ENCODE data around the gene RNPEPL1. TPM values are rescaled to one million over a fixed set of nuclear protein-coding genes. Genes with fewer than 3 reads are reported as not detected.
"Not testable (repeated sequence)": the region's sequence is repeated elsewhere in the genome, so short reads cannot be mapped to it uniquely, and the experiment has no call there.

Gene RNPEPL1
- total RNA-seq, 1 donor from 2014 or later = 59.1 TPM

- intact Hi-C loops (cut with micrococcal nuclease) = no loop called here
- Mint-ChIP-seq H3K9me3 (peaks cover 42% of the 10 kb centered on the region), H3K27ac (no peak overlapping the region), H3K4me3 (no peak overlapping the region), H3K36me3 (ENCODE audit: low read depth) (peaks cover 88% of the 10 kb centered on the region), H3K27me3 (no peaks in the 10 kb centered on the region), H3K4me1 (no peaks in the 10 kb centered on the region)
- DNase-seq = no peak
Measured at GRCh38 chr2:240527153-240527750, 41.0 kb upstream of the RNPEPL1 start.

- Mint-ChIP-seq H3K27me3 (no peaks in the 10 kb centered on the region), H3K4me3 (no peak overlapping the region), H3K4me1 (no peaks in the 10 kb centered on the region), H3K36me3 (ENCODE audit: low read depth) (peaks cover 86% of the 10 kb centered on the region), H3K9me3 (peaks cover 36% of the 10 kb centered on the region), H3K27ac (no peak overlapping the region)
- intact Hi-C loops (cut with micrococcal nuclease) = no loop called here
- no peak for DNase-seq
Measured at GRCh38 chr2:240528406-240529040, 39.8 kb upstream of the RNPEPL1 start.

- Mint-ChIP-seq H3K27ac (no peak overlapping the region), H3K27me3 (no peaks in the 10 kb centered on the region), H3K4me3 (no peak overlapping the region), H3K36me3 (ENCODE audit: low read depth) (peaks cover 85% of the 10 kb centered on the region), H3K9me3 (peaks cover 40% of the 10 kb centered on the region), H3K4me1 (no peaks in the 10 kb centered on the region)
- intact Hi-C loops (cut with micrococcal nuclease) = no loop called here
- no peak for DNase-seq
Measured at GRCh38 chr2:240529344-240529999, 38.8 kb upstream of the RNPEPL1 start.

- no peak for DNase-seq
- intact Hi-C loops (cut with micrococcal nuclease) = no loop called here
- H3K4me1 Mint-ChIP-seq = no peaks in the 10 kb centered on the region
- H3K9me3 Mint-ChIP-seq = peaks cover 34% of the 10 kb centered on the region
- H3K27me3 Mint-ChIP-seq = no peaks in the 10 kb centered on the region
- peaks cover 85% of the 10 kb centered on the region for H3K36me3 Mint-ChIP-seq (ENCODE audit: low read depth)
- no peak overlapping the region for H3K27ac Mint-ChIP-seq
- H3K4me3 Mint-ChIP-seq = no peak overlapping the region
Measured at GRCh38 chr2:240530181-240530580, 38.1 kb upstream of the RNPEPL1 start.

GRCh38 chr2:240531038-240531437 lies 37.2 kb upstream of the RNPEPL1 start:
- H3K27ac Mint-ChIP-seq = no peak overlapping the region
- no peaks in the 10 kb centered on the region for H3K27me3 Mint-ChIP-seq
- DNase-seq = no peak
- no peak overlapping the region for H3K4me3 Mint-ChIP-seq
- H3K4me1 Mint-ChIP-seq = no peaks in the 10 kb centered on the region
- H3K36me3 Mint-ChIP-seq (ENCODE audit: low read depth) = peaks cover 82% of the 10 kb centered on the region
- intact Hi-C loops (cut with micrococcal nuclease) = no loop called here
- H3K9me3 Mint-ChIP-seq = peaks cover 34% of the 10 kb centered on the region

GRCh38 chr2:240532031-240532775 lies 36.1 kb upstream of the RNPEPL1 start:
- DNase-seq = no peak
- Mint-ChIP-seq H3K27ac (no peak overlapping the region), H3K9me3 (peaks cover 26% of the 10 kb centered on the region), H3K36me3 (ENCODE audit: low read depth) (peaks cover 72% of the 10 kb centered on the region), H3K4me3 (no peak overlapping the region), H3K4me1 (no peaks in the 10 kb centered on the region), H3K27me3 (no peaks in the 10 kb centered on the region)
- intact Hi-C loops (cut with micrococcal nuclease) = no loop called here

- DNase-seq = peak; percentile 43
- Mint-ChIP-seq H3K27ac (no peak overlapping the region), H3K4me1 (no peaks in the 10 kb centered on the region), H3K4me3 (no peak overlapping the region), H3K36me3 (ENCODE audit: low read depth) (peaks cover 55% of the 10 kb centered on the region), H3K9me3 (peaks cover 4% of the 10 kb centered on the region), H3K27me3 (no peaks in the 10 kb centered on the region)
- intact Hi-C loops (cut with micrococcal nuclease) = no loop called here
Measured at GRCh38 chr2:240538031-240538780, 30.1 kb upstream of the RNPEPL1 start.

GRCh38 chr2:240539101-240539500 lies 29.2 kb upstream of the RNPEPL1 start:
- H3K9me3 Mint-ChIP-seq; H3K4me3 Mint-ChIP-seq; H3K27me3 Mint-ChIP-seq; H3K4me1 Mint-ChIP-seq; H3K27ac Mint-ChIP-seq; intact Hi-C loops (cut with micrococcal nuclease); DNase-seq: not testable (repeated sequence)
- peaks cover 50% of the 10 kb centered on the region for H3K36me3 Mint-ChIP-seq (ENCODE audit: low read depth)

GRCh38 chr2:240539906-240540305 lies 28.4 kb upstream of the RNPEPL1 start:
- H3K27ac Mint-ChIP-seq = no peak overlapping the region
- DNase-seq = peak; percentile 33
- no peaks in the 10 kb centered on the region for H3K27me3 Mint-ChIP-seq
- no peaks in the 10 kb centered on the region for H3K9me3 Mint-ChIP-seq
- no peaks in the 10 kb centered on the region for H3K4me1 Mint-ChIP-seq
- intact Hi-C loops (cut with micrococcal nuclease) = no loop called here
- H3K4me3 Mint-ChIP-seq = no peak overlapping the region
- H3K36me3 Mint-ChIP-seq (ENCODE audit: low read depth) = peaks cover 47% of the 10 kb centered on the region

- Mint-ChIP-seq H3K27me3 (no peaks in the 10 kb centered on the region), H3K4me1 (peaks cover 2% of the 10 kb centered on the region), H3K36me3 (ENCODE audit: low read depth) (peaks cover 46% of the 10 kb centered on the region), H3K27ac (no peak overlapping the region), H3K4me3 (no peak overlapping the region), H3K9me3 (peaks cover 7% of the 10 kb centered on the region)
- intact Hi-C loops (cut with micrococcal nuclease) = no loop called here
- DNase-seq = peak; percentile 34
Measured at GRCh38 chr2:240551288-240551687, 17.0 kb upstream of the RNPEPL1 start.

- peaks cover 49% of the 10 kb centered on the region for H3K36me3 Mint-ChIP-seq (ENCODE audit: low read depth)
- H3K27me3 Mint-ChIP-seq = no peaks in the 10 kb centered on the region
- DNase-seq = peak; percentile 17
- intact Hi-C loops (cut with micrococcal nuclease) = no loop called here
- no peak overlapping the region for H3K4me3 Mint-ChIP-seq
- H3K4me1 Mint-ChIP-seq = peaks cover 7% of the 10 kb centered on the region
- peaks cover 7% of the 10 kb centered on the region for H3K9me3 Mint-ChIP-seq
- peak overlapping the region; percentile 48 for H3K27ac Mint-ChIP-seq
Measured at GRCh38 chr2:240551811-240552210, 16.5 kb upstream of the RNPEPL1 start.

GRCh38 chr2:240553956-240554480 lies 14.3 kb upstream of the RNPEPL1 start:
- DNase-seq = peak; percentile 52
- Mint-ChIP-seq H3K4me1 (peaks cover 17% of the 10 kb centered on the region), H3K27me3 (no peaks in the 10 kb centered on the region), H3K4me3 (no peak overlapping the region), H3K9me3 (peaks cover 7% of the 10 kb centered on the region), H3K27ac (no peak overlapping the region), H3K36me3 (ENCODE audit: low read depth) (peaks cover 49% of the 10 kb centered on the region)
- intact Hi-C loops (cut with micrococcal nuclease) = no loop called here

GRCh38 chr2:240554767-240555493 lies 13.4 kb upstream of the RNPEPL1 start:
- H3K9me3 Mint-ChIP-seq = peaks cover 7% of the 10 kb centered on the region
- peaks cover 55% of the 10 kb centered on the region for H3K36me3 Mint-ChIP-seq (ENCODE audit: low read depth)
- intact Hi-C loops (cut with micrococcal nuclease) = no loop called here
- H3K4me3 Mint-ChIP-seq = no peak overlapping the region
- no peak overlapping the region for H3K27ac Mint-ChIP-seq
- no peaks in the 10 kb centered on the region for H3K27me3 Mint-ChIP-seq
- H3K4me1 Mint-ChIP-seq = peaks cover 26% of the 10 kb centered on the region
- peak; percentile 48 for DNase-seq
